WTC11 (cell line): ENCODE data around the gene HOXB13. TPM values are rescaled to one million over a fixed set of nuclear protein-coding genes. Genes with fewer than 3 reads are reported as not detected.

Experiments used
- ATAC-seq: fragments of 200-7000 bp; cut with Tn5 transposase; 2 replicates; pipeline ENCODE4 v1.10.0; 2021; ENCODE audit warnings: mild to moderate bottlenecking, moderate library complexity
- CTCF ChIA-PET: fragments of 300-600 bp; sonication (Branson Sonifier 250); formaldehyde crosslinking; loops from one replicate; lab custom pipeline; 2021; ENCODE audit warnings: antibody characterized with exemption; lab: Charles Lee
- POLR2A ChIA-PET: fragments of 350-600 bp; sonication (Branson Sonifier 250); formaldehyde crosslinking; loops from one replicate; lab custom pipeline; 2021; ENCODE audit warnings: antibody characterized with exemption; lab: Charles Lee
- DNase-seq: peaks from one replicate; pipeline ENCODE4 v3.0.0; 2021; ENCODE audit warnings: low spot score
- H3K27ac Mint-ChIP-seq: 2 replicates; pipeline ENCODE4 v1.8.0; 2021; ENCODE audit warnings: mixed read lengths
- H3K27me3 Mint-ChIP-seq: 2 replicates; pipeline ENCODE4 v1.8.0; 2021; ENCODE audit warnings: low read depth, mild to moderate bottlenecking, moderate library complexity, mixed read lengths
- H3K36me3 Mint-ChIP-seq: 2 replicates; pipeline ENCODE4 v1.8.0; 2021; ENCODE audit warnings: mixed read lengths
- H3K4me1 Mint-ChIP-seq: 2 replicates; pipeline ENCODE4 v1.8.0; 2022; ENCODE audit warnings: mixed read lengths
- H3K4me3 Mint-ChIP-seq: 2 replicates; pipeline ENCODE4 v1.8.0; 2021; ENCODE audit warnings: mild to moderate bottlenecking, moderate library complexity, mixed read lengths
- H3K9me3 Mint-ChIP-seq: 2 replicates; pipeline ENCODE4 v1.8.0; 2021; ENCODE audit warnings: mixed read lengths
- ATF3 ChIP-seq: sonication (generic); formaldehyde crosslinking; conservative IDR thresholded peaks from 2 replicates; pipeline ENCODE4 v1.8.1; 2022; ENCODE audit warnings: mild to moderate bottlenecking, missing genetic modification reagents
- CTCF ChIP-seq: fragments of 200-600 bp; IDR thresholded peaks from 2 replicates; pipeline ENCODE4 v1.8.0; 2022; ENCODE audit warnings: antibody characterized with exemption
- ERG ChIP-seq: fragments of 250-450 bp; sonication (Bioruptor Pico); IDR thresholded peaks from 2 replicates; pipeline ENCODE4 v1.8.0; 2021; ENCODE audit warnings: mild to moderate bottlenecking
- ESRRA ChIP-seq: sonication (generic); formaldehyde crosslinking; IDR thresholded peaks from 2 replicates; pipeline ENCODE4 v1.8.1; 2022; ENCODE audit warnings: mild to moderate bottlenecking, missing genetic modification reagents, borderline replicate concordance
- ETV6 ChIP-seq: sonication (generic); formaldehyde crosslinking; IDR thresholded peaks from 2 replicates; pipeline ENCODE4 v1.8.1; 2022; ENCODE audit warnings: mild to moderate bottlenecking, missing genetic modification reagents
- FOXJ3 ChIP-seq: sonication (generic); formaldehyde crosslinking; IDR thresholded peaks from 2 replicates; pipeline ENCODE4 v1.9.0; 2021; ENCODE audit warnings: missing genetic modification reagents, mild to moderate bottlenecking, borderline replicate concordance
- FOXK1 ChIP-seq: sonication (generic); formaldehyde crosslinking; IDR thresholded peaks from 2 replicates; pipeline ENCODE4 v1.8.0; 2022; ENCODE audit warnings: mild to moderate bottlenecking, moderate library complexity, missing genetic modification reagents
- FOXP4 ChIP-seq: sonication (generic); formaldehyde crosslinking; IDR thresholded peaks from 2 replicates; pipeline ENCODE4 v1.8.0; 2022; ENCODE audit warnings: mild to moderate bottlenecking, missing genetic modification reagents
- MXD4 ChIP-seq: fragments of 250-450 bp; sonication (Bioruptor Pico); IDR thresholded peaks from 2 replicates; pipeline ENCODE4 v1.8.0; 2021; ENCODE audit warnings: mild to moderate bottlenecking, moderate library complexity, borderline replicate concordance
- NR2C2 ChIP-seq: sonication (generic); formaldehyde crosslinking; IDR thresholded peaks from 2 replicates; pipeline ENCODE4 v1.8.0; 2022; ENCODE audit warnings: mild to moderate bottlenecking, missing genetic modification reagents
- PREB ChIP-seq: sonication (generic); formaldehyde crosslinking; IDR thresholded peaks from 2 replicates; pipeline ENCODE4 v1.8.1; 2022; ENCODE audit warnings: mild to moderate bottlenecking, missing genetic modification reagents, moderate library complexity, borderline replicate concordance
- STAT6 ChIP-seq: sonication (generic); formaldehyde crosslinking; conservative IDR thresholded peaks from 2 replicates; pipeline ENCODE4 v1.8.1; 2023; ENCODE audit warnings: mild to moderate bottlenecking, low read depth, missing genetic modification reagents, moderate library complexity
- TCF7 ChIP-seq: sonication (generic); formaldehyde crosslinking; IDR thresholded peaks from 2 replicates; pipeline ENCODE4 v1.8.0; 2022; ENCODE audit warnings: mild to moderate bottlenecking, low read depth, missing genetic modification reagents, moderate library complexity
- TEAD1 ChIP-seq: sonication (generic); formaldehyde crosslinking; IDR thresholded peaks from 2 replicates; pipeline ENCODE4 v1.8.0; 2022; ENCODE audit warnings: mild to moderate bottlenecking, missing genetic modification reagents
- ZBTB21 ChIP-seq: sonication (generic); formaldehyde crosslinking; IDR thresholded peaks from 2 replicates; pipeline ENCODE4 v1.8.1; 2023; ENCODE audit warnings: mild to moderate bottlenecking, missing genetic modification reagents, borderline replicate concordance
- ZNF416 ChIP-seq: fragments of 250-450 bp; sonication (Bioruptor Pico); IDR thresholded peaks from 2 replicates; pipeline ENCODE4 v1.9.0; 2021; ENCODE audit warnings: mild to moderate bottlenecking, inconsistent platforms
- ZSCAN18 ChIP-seq: fragments of 250-450 bp; sonication (Bioruptor Pico); IDR thresholded peaks from 2 replicates; pipeline ENCODE4 v2.1.2; 2022; ENCODE audit warnings: mild to moderate bottlenecking, moderate library complexity
- total RNA-seq: library from RNA; stranded (reverse); gene quantifications from 3 replicates; pipeline ENCODE4 v1.2.3, GENCODE V29; 2021

The HOXB13 gene
- total RNA-seq, 1 experiment from 2014 or later = 2.8 TPM

- TF ChIP-seq TCF7 (CRISPR knock-in tag) (no peak), NR2C2 (CRISPR knock-in tag) (no peak), MXD4 (CRISPR knock-in tag) (no peak), ATF3 (CRISPR knock-in tag) (no peak), FOXJ3 (CRISPR knock-in tag) (no peak), ZNF416 (CRISPR knock-in tag) (no peak), ERG (CRISPR knock-in tag) (no peak), PREB (CRISPR knock-in tag) (no peak)
- TF ChIP-seq, all 79 proteins: peak for 0
- Mint-ChIP-seq H3K4me1 (peaks cover 63% of the 10 kb centered on the region), H3K4me3 (peak overlapping the region; percentile 85), H3K36me3 (no peaks in the 10 kb centered on the region), H3K27me3 (peaks cover 100% of the 10 kb centered on the region), H3K27ac (peak overlapping the region; percentile 69), H3K9me3 (no peaks in the 10 kb centered on the region)
- ChIA-PET CTCF (interaction anchor here (1.0 to 10.9 kb wide), 14 partner anchors 10 to 164 kb away, joined by 3 to 218 read pairs (median 7); partner anchors contain the start of gene TTLL6), POLR2A (interaction anchor here (0.7 to 1.7 kb wide), 3 partner anchors 8 to 98 kb away, joined by 3 to 8 read pairs (median 7); partner anchors contain the start of gene HOXB13)
- DNase-seq (no peak), ATAC-seq (no peak)
Observed at GRCh38 chr17:48720266-48721008, 8.1 kb downstream of the HOXB13 start.

GRCh38 chr17:48719642-48720265 lies 8.8 kb downstream of the HOXB13 start:
- ChIA-PET POLR2A (interaction anchor here (0.7 to 1.7 kb wide), 3 partner anchors 9 to 98 kb away, joined by 3 to 8 read pairs (median 7); partner anchors contain the start of gene HOXB13), CTCF (interaction anchor here (0.5 to 10.9 kb wide), 18 partner anchors 9 to 1676 kb away, joined by 3 to 218 read pairs (median 4); partner anchors contain the start of genes HOXB13 and TTLL6)
- DNase-seq (peak; percentile 83), ATAC-seq (peak; percentile 42)
- H3K9me3 Mint-ChIP-seq = no peaks in the 10 kb centered on the region
- H3K4me3 Mint-ChIP-seq = peak overlapping the region; percentile 85
- no peak overlapping the region for H3K27ac Mint-ChIP-seq
- H3K4me1 Mint-ChIP-seq = peaks cover 57% of the 10 kb centered on the region
- peaks cover 100% of the 10 kb centered on the region for H3K27me3 Mint-ChIP-seq
- no peaks in the 10 kb centered on the region for H3K36me3 Mint-ChIP-seq
- TF ChIP-seq CTCF = no peak
- TF ChIP-seq STAT6 (CRISPR knock-in tag) = no peak
- TF ChIP-seq ESRRA (CRISPR knock-in tag) = no peak
- no peak for TF ChIP-seq ZSCAN18 (CRISPR knock-in tag)
- 0 out of 2 replicates have a peak, but pooled peaks have one; percentile 46 for TF ChIP-seq FOXK1 (CRISPR knock-in tag)
- TF ChIP-seq ETV6 (CRISPR knock-in tag) = 0 out of 2 replicates have a peak, but pooled peaks have one; percentile 45
- TF ChIP-seq TEAD1 = peak; percentile 81; the same call in 1 of the 2 replicates
- 0 out of 2 replicates have a peak, but pooled peaks have one; percentile 27 for TF ChIP-seq ZBTB21
- no peak for TF ChIP-seq ZNF416 (CRISPR knock-in tag)
- peak; percentile 67 for TF ChIP-seq FOXP4 (CRISPR knock-in tag)
